GM21360 (cell line): ENCODE results near the gene ARL14.
A peak's percentile ranks its signal among the peaks of the same experiment; 100 is the strongest.
"Not testable (repeated sequence)": the region's sequence is repeated elsewhere in the genome, so short reads cannot be mapped to it uniquely, and the experiment has no call there.

Source experiments
- ATAC-seq: cut with Tn5 transposase; IDR thresholded peaks from one replicate; pipeline ENCODE4 v1.9.1; 2021; ENCODE audit warnings: mild to moderate bottlenecking, moderate library complexity; ENCODE audit not compliant: unreplicated experiment

Gene ARL14

DNA sequence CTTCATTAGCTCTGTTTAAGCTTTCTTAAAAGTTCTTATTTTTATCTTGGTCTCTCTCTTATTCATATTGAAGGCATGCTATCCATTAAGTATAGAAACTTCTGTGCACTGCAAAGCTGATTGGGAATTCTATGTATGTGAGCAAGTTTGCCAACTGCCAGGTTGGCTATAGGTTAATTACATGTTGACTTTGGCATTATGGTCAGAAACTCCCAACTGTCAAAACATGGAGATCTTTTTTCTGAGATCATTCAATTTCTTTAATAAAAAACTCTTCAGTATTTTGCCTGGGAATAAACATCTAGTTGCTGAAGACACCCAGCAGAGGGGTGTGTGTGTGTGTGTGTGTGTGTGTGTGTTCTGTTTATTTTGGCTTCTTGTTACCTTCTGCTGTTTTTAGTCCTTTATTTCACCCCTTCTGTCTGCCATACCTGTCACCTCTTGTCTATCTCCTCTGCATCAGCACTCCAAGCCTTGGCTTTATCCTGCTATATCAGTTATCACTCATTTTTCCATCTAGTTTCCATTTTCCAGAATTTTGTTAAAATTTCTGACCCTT lies 1.3 kb upstream of the ARL14 start:
- no peak for ATAC-seq

DNA sequence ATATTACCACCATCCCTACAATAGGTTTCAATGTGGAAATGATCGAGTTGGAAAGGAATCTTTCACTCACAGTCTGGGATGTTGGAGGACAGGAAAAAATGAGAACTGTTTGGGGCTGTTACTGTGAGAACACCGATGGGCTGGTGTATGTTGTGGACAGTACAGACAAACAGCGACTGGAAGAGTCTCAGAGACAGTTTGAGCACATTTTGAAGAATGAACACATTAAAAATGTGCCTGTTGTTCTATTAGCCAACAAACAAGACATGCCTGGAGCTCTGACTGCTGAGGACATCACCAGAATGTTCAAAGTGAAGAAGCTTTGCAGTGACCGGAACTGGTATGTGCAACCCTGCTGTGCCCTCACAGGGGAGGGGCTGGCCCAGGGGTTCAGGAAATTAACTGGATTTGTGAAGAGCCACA lies 510 bp downstream of the ARL14 start:
- no peak for ATAC-seq

- ATAC-seq, result no peak
These were observed 1.4 kb downstream of the ARL14 start for GRCh38 chr3:160678292-160678842.

DNA sequence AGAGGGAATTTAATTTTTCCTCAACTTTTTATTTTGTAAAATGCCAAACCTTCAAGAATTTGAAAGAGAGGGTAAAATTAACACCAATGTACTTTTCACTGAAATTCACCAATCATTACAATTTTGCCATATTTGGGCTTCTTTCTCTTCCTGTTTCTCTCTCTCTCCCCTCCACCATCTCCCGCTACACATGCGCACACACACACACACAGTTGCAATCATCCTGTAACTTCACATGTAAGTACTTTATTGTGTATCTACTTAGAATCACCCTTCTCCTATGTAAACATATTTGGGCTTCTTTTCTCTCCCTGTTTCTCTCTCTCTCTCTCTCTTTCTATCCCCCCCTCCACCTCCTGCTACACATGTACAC lies 7.4 kb downstream of the ARL14 start:
- no peak for ATAC-seq

- ATAC-seq, result no peak
These were observed 8.3 kb downstream of the ARL14 start for GRCh38 chr3:160685144-160685766.

- peak; percentile 51 for ATAC-seq
These were observed 10.1 kb downstream of the ARL14 start for GRCh38 chr3:160686955-160687535.

- no peak for ATAC-seq
These were observed 14.2 kb downstream of the ARL14 start for GRCh38 chr3:160691151-160691550.

DNA sequence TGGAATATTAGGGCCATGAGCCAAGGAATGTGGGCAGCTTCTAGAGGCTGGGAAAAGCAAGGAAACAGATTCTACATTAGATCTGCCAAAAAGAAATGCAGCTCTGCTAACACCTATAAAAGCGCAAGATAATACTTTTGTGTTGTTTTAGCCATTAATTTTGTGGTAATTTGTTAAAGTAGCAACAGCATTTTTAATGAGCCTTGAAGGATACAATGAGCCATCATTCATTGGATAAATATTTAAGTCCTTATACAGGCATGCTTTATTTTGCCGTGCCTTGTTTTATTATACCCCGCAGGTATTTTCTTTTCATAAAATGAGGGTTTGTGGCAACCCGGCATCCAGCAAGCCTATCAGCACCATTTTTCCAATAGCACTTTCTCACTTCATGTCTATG lies 15.0 kb downstream of the ARL14 start:
- ATAC-seq, result no peak

GRCh38 chr3:160693191-160693590 lies 16.2 kb downstream of the ARL14 start:
- ATAC-seq, result no peak

- ATAC-seq, result no peak
These were observed 17.4 kb downstream of the ARL14 start for GRCh38 chr3:160694345-160694744.

DNA sequence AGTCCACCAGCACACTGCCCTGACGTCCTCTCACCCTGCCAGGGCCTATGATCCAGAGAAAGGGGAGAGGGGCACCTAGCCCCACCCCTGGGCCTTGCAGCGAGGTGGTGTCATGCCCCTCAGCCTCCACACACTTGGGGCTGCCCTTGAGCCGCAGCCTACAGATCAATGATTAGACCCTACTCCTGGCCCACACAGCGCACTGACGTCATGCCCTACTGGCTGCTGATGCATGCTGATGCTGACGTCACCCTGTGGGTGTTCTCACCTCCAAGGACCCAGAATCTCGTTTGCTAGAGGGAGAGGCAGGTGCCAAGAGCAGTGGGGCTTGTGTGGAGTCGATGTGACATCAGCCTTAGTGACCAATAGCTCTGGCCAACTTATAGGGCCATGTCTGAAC lies 18.0 kb downstream of the ARL14 start:
- ATAC-seq, result no peak

GRCh38 chr3:160695915-160696327 lies 19.0 kb downstream of the ARL14 start:
- ATAC-seq, result no peak

GRCh38 chr3:160697637-160698380 lies 20.8 kb downstream of the ARL14 start:
- ATAC-seq, result peak; percentile 80

DNA sequence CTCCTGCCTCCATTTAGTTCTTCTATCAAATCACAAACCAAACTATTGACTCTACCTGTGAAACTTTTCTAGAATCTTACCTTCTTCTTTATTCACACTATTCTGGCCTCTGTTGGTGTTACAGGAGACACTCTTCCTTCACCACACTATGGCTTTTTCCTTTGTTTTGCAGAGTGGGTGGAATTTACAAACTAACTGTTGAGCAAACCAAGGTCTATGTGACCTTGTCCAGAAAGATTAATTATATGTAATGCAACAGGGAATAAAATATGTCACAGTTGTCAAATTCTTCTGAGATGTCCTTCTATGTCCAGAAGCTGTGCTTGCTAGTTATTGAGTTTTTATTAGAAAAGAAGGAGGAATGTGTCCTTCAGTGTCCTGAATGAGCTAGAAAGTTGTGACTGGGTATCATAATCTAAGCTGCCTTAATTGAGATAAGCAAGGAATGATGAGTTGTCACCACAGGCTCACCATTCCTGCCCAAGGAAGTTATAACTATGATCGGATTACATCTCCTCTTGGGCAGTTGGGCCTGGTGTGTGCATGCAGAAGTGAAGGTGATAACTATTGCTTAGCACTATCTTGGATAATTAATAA lies 21.7 kb downstream of the ARL14 start:
- no peak for ATAC-seq

- no peak for ATAC-seq
These were observed 24.5 kb downstream of the ARL14 start for GRCh38 chr3:160701490-160701889.

GRCh38 chr3:160702290-160702689 lies 25.3 kb downstream of the ARL14 start:
- ATAC-seq, result no peak

- no peak for ATAC-seq
These were observed 27.0 kb downstream of the ARL14 start for GRCh38 chr3:160703974-160704373.

- ATAC-seq, result peak; percentile 64
These were observed 30.3 kb downstream of the ARL14 start for GRCh38 chr3:160707187-160707794.

DNA sequence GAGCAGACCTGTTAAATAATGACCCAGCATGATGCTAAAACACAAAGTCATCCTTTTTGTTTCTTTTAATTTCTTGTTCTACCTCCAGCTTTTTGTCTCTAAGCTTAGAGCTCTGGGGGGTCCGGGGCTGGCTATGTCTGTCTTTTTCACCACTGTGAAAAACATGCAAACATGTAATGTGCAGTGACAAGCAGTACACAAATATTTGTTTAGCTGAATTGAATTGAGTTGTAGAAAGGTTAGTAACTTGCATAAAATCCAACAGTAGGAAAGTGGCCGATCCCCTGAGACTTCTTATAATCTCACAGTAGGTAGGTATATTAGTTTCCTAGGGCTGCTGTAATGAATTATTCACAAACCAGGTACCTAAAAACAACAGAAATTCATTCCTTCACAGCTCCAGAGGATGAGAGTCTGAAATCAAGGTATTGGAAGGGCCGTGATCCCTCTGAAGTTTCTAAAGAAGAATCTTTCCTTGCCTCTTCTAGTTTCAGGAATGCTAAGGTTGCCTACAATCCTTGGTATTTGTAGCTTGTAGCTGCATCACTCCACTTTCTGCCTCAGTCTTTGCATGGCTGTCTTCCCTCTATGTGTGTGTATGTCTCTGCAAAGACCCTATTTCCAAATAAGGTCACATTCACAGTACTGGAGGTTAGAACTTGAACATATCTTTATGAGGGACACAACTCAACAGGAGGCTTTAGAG lies 32.7 kb downstream of the ARL14 start:
- no peak for ATAC-seq

GRCh38 chr3:160713144-160713543 lies 36.2 kb downstream of the ARL14 start:
- not testable (repeated sequence) for ATAC-seq
